Esophagus squamous epithelium (tissue), 4 donors: ENCODE measurements around the gene HES4.

Experiments
- POLR2A ChIP-seq, 4 donors: fragments of 450-650 bp; IDR thresholded peaks; one replicate each; pipeline ENCODE4 v1.6.1; 2017; ENCODE audit warnings: antibody characterized with exemption in 4 of 4, mild to moderate bottlenecking in 4 of 4, moderate library complexity in 3 of 4
- TF ChIP-seq, protein P1 (sequence below), 6 experiments: fragments of 450-650 bp in 4 of 6; fragments of 200-600 bp in 2 of 6; sonication (generic) in 2 of 6; IDR thresholded peaks; one replicate each; pipeline ENCODE4 v1.5.1; 2016 to 2019; ENCODE audit warnings: antibody characterized with exemption in 6 of 6, mild to moderate bottlenecking in 4 of 6, moderate library complexity in 4 of 6

DNA sequence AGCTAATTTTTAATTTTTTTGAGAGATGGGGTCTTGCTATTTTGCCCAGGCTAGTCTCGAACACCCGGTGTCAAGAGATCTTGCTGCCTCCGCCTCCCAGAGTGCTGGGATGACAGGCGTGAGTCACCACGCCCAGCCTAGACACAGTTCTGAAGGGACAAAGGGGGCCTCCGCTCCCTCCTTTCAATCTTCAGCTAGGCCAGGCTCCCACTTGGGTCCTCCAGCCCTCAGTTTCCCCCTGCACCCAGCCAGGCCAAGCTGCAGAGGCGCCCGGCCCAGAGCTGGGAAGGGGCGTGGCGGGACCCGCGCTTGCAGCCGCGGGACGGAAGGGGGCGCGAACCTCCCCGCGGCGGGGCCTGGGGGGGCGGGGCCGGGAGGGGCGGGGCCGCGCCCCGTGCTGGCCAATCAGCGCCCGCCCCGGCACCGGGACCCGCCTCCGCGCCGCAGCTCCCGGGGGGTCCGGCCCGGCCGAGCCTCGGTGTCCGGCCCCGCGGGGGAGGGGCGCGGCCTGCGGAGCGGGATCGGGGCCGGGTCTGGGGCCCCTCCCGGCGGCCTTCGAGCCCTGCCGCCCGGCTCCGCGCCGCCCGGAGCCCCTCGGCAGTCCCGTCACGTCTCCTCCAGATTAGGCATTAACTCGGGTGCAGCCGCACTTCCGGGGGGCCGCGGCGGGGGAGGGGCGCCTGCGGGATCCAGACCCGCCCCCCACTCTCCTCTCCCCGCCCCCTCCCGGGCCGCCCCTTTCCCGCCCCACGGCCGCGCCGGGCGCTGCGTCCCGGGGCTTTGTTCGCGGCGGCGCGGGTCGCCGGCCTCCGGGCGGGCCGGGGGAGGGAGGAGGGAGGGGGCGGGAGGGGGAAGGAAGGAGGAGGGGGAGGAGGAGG, 19.5 kb upstream of the HES4 start:
- TF ChIP-seq, protein P1, sequence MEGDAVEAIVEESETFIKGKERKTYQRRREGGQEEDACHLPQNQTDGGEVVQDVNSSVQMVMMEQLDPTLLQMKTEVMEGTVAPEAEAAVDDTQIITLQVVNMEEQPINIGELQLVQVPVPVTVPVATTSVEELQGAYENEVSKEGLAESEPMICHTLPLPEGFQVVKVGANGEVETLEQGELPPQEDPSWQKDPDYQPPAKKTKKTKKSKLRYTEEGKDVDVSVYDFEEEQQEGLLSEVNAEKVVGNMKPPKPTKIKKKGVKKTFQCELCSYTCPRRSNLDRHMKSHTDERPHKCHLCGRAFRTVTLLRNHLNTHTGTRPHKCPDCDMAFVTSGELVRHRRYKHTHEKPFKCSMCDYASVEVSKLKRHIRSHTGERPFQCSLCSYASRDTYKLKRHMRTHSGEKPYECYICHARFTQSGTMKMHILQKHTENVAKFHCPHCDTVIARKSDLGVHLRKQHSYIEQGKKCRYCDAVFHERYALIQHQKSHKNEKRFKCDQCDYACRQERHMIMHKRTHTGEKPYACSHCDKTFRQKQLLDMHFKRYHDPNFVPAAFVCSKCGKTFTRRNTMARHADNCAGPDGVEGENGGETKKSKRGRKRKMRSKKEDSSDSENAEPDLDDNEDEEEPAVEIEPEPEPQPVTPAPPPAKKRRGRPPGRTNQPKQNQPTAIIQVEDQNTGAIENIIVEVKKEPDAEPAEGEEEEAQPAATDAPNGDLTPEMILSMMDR (IDR thresholded peaks at IDR 0.05): peak in 5 of 6 experiments; percentile 19 to 53 (median 30)
- TF ChIP-seq POLR2A (IDR thresholded peaks at IDR 0.05): peak in 1 of 4 donors; percentile 18
